NCI-H2081 treated with DMSO at 0.1 percent for 48 hours (cell line): ENCODE results near the gene CHN2.
A peak's percentile ranks its signal among the peaks of the same experiment; 100 is the strongest.

Experiments used
- DNase-seq: peaks from one replicate; lab custom pipeline; 2025; lab: John Stamatoyannopoulos, UW

CHN2 gene

GRCh38 chr7:29285444-29285793 lies 90.8 kb downstream of the CHN2 start:
- DNase-seq: peak; percentile 48

GRCh38 chr7:29285861-29286260 lies 91.3 kb downstream of the CHN2 start:
- DNase-seq: no peak

- no peak for DNase-seq
These were observed 92.8 kb downstream of the CHN2 start for GRCh38 chr7:29287366-29287765.

GRCh38 chr7:29288181-29289091 lies 93.9 kb downstream of the CHN2 start:
- DNase-seq: no peak

GRCh38 chr7:29289156-29290021 lies 94.8 kb downstream of the CHN2 start:
- peak; percentile 43 for DNase-seq

GRCh38 chr7:29290829-29291228 lies 96.3 kb downstream of the CHN2 start:
- DNase-seq: no peak

- no peak for DNase-seq
These were observed 97.4 kb downstream of the CHN2 start for GRCh38 chr7:29291723-29292618.

- DNase-seq: no peak
These were observed 98.5 kb downstream of the CHN2 start for GRCh38 chr7:29292886-29293658.

GRCh38 chr7:29296421-29296820 lies 101.8 kb downstream of the CHN2 start:
- DNase-seq: no peak

- DNase-seq: no peak
These were observed 102.8 kb downstream of the CHN2 start for GRCh38 chr7:29297194-29297890.

GRCh38 chr7:29299086-29299485 lies 104.5 kb downstream of the CHN2 start:
- no peak for DNase-seq

- no peak for DNase-seq
These were observed 105.5 kb downstream of the CHN2 start for GRCh38 chr7:29300026-29300480.

- DNase-seq: no peak
These were observed 106.1 kb downstream of the CHN2 start for GRCh38 chr7:29300649-29301048.

GRCh38 chr7:29302666-29303395 lies 108.3 kb downstream of the CHN2 start:
- DNase-seq: no peak

GRCh38 chr7:29304756-29305155 lies 110.2 kb downstream of the CHN2 start:
- DNase-seq: no peak

GRCh38 chr7:29306319-29306991 lies 111.9 kb downstream of the CHN2 start:
- no peak for DNase-seq

- DNase-seq: no peak
These were observed 113.8 kb downstream of the CHN2 start for GRCh38 chr7:29308424-29308823.

- DNase-seq: no peak
These were observed 114.7 kb downstream of the CHN2 start for GRCh38 chr7:29309041-29309854.
